Activated B cell treated with CpG ODN at 0.5 μM for 24 hours (primary cell): ENCODE results near the gene RAP1A. TPM values are rescaled to one million over a fixed set of nuclear protein-coding genes. Genes with fewer than 3 reads are reported as not detected.

Experiments used
- ATAC-seq: fragments of 200-7000 bp; cut with Tn5 transposase; one replicate; pipeline ENCODE4 v1.10.0; 2021; ENCODE audit warnings: low read depth, mild to moderate bottlenecking, moderate library complexity
- CTCF ChIA-PET: fragments of 350-600 bp; sonication (Branson Sonifier 250); formaldehyde crosslinking; loops from one replicate; lab custom pipeline; 2021; ENCODE audit warnings: antibody characterized with exemption; lab: Charles Lee
- POLR2A ChIA-PET: fragments of 350-600 bp; sonication (Branson Sonifier 250); formaldehyde crosslinking; loops from one replicate; lab custom pipeline; 2021; ENCODE audit warnings: antibody characterized with exemption; lab: Charles Lee
- DNase-seq: peaks from one replicate; pipeline ENCODE4 v3.0.0; 2022
- H3K27ac Mint-ChIP-seq: one replicate; pipeline ENCODE4 v1.8.0; 2020; ENCODE audit warnings: mixed read lengths
- H3K27me3 Mint-ChIP-seq: one replicate; pipeline ENCODE4 v1.8.0; 2021; ENCODE audit warnings: mixed read lengths
- H3K36me3 Mint-ChIP-seq: one replicate; pipeline ENCODE4 v1.8.0; 2021; ENCODE audit warnings: low read depth, mixed read lengths
- H3K4me1 Mint-ChIP-seq: one replicate; pipeline ENCODE4 v1.8.0; 2021; ENCODE audit warnings: mixed read lengths
- H3K4me3 Mint-ChIP-seq: one replicate; pipeline ENCODE4 v1.8.0; 2020; ENCODE audit warnings: mild to moderate bottlenecking, mixed read lengths
- H3K9me3 Mint-ChIP-seq: one replicate; pipeline ENCODE4 v1.8.0; 2020; ENCODE audit warnings: mixed read lengths
- CTCF ChIP-seq: fragments of 200-600 bp; IDR thresholded peaks from one replicate; pipeline ENCODE4 v1.8.0; 2022; ENCODE audit warnings: antibody characterized with exemption, mild to moderate bottlenecking
- intact Hi-C: fragments of 100-400 bp; cut with micrococcal nuclease; formaldehyde crosslinking; loops from one replicate; pipeline ENCODE4 v1.15.1; 2024
- total RNA-seq: library from RNA; stranded (reverse); gene quantifications from 2 replicates; pipeline ENCODE4 v1.2.3, GENCODE V29; 2022

RAP1A gene
- total RNA-seq = 92.4 and 93.8 TPM in 2 replicates

- peak within 1 kb of the TSS; percentile 93 for H3K27ac Mint-ChIP-seq
- intact Hi-C loops = loop anchor here (1.0 to 10.0 kb wide), 8 partner anchors 8 to 745 kb away; partner anchors contain the start of gene CD53
- ChIA-PET POLR2A (interaction anchor here (0.6 to 7.1 kb wide), 21 partner anchors 9 to 656 kb away, joined by 3 to 159 read pairs (median 5); partner anchors contain the start of gene LRIF1), CTCF (interaction anchor here (1.1 to 4.1 kb wide), 4 partner anchors 14 to 112 kb away, joined by 3 to 21 read pairs (median 3); no protein-coding TSS in a partner anchor)
- TF ChIP-seq CTCF = no peak
- no peaks in the 10 kb centered on the region for H3K27me3 Mint-ChIP-seq
- peak; percentile 77 for ATAC-seq
- H3K9me3 Mint-ChIP-seq = no peaks in the 10 kb centered on the region
- H3K36me3 Mint-ChIP-seq = peaks cover 16% of the 10 kb centered on the region
- peak; percentile 88 for DNase-seq
- peak within 1 kb of the TSS; percentile 95 for H3K4me3 Mint-ChIP-seq
- H3K4me1 Mint-ChIP-seq = peaks cover 82% of the 10 kb centered on the region
Observed at GRCh38 chr1:111619635-111620440, at the start of gene RAP1A. TSS of gene RAP1A (plus strand) at chr1:111619789. CDS start at chr1:111691361, 71,572 bp downstream.

- ATAC-seq = peak; percentile 49
- no peak overlapping the region for H3K4me3 Mint-ChIP-seq
Observed at GRCh38 chr1:111569913-111570312, 49.7 kb upstream of the RAP1A start.

GRCh38 chr1:111570781-111571181, 48.8 kb upstream of the RAP1A start:
- DNase-seq = peak; percentile 19
- no peak overlapping the region for H3K27ac Mint-ChIP-seq
- CTCF ChIA-PET = interaction anchor here (0.8 to 1.9 kb wide), 5 partner anchors 12 to 54 kb away, joined by 3 to 8 read pairs (median 4); no protein-coding TSS in a partner anchor
- no peak overlapping the region for H3K4me3 Mint-ChIP-seq
- no peaks in the 10 kb centered on the region for H3K27me3 Mint-ChIP-seq
- TF ChIP-seq CTCF = no peak
- ATAC-seq = peak; percentile 71
- H3K36me3 Mint-ChIP-seq = no peaks in the 10 kb centered on the region
- intact Hi-C loops = loop anchor here (1.0 to 5.0 kb wide), 3 partner anchors 23 to 86 kb away; no protein-coding TSS in a partner anchor
- peaks cover 16% of the 10 kb centered on the region for H3K4me1 Mint-ChIP-seq
- POLR2A ChIA-PET = interaction anchor here (1.1 kb wide), 1 partner anchor 49 kb away, joined by 3 read pairs; no protein-coding TSS in a partner anchor
- H3K9me3 Mint-ChIP-seq = no peaks in the 10 kb centered on the region

More at GRCh38 chr1:111569913-111570312, 49.7 kb upstream of the RAP1A start:
- POLR2A ChIA-PET = interaction anchor here (0.7 kb wide), 1 partner anchor 225 kb away, joined by 6 read pairs; no protein-coding TSS in a partner anchor
- no peak for DNase-seq
- Mint-ChIP-seq H3K27me3 (no peaks in the 10 kb centered on the region), H3K9me3 (no peaks in the 10 kb centered on the region), H3K4me1 (peaks cover 16% of the 10 kb centered on the region), H3K27ac (no peak overlapping the region), H3K36me3 (no peaks in the 10 kb centered on the region)
- CTCF ChIA-PET = no interaction called here
- no peak for TF ChIP-seq CTCF
- intact Hi-C loops = loop anchor here (1.0 to 5.0 kb wide), 4 partner anchors 23 to 127 kb away; no protein-coding TSS in a partner anchor

GRCh38 chr1:111571239-111571638, 48.4 kb upstream of the RAP1A start:
- DNase-seq (no peak), ATAC-seq (no peak)
- H3K4me1 Mint-ChIP-seq = peaks cover 16% of the 10 kb centered on the region
- ChIA-PET CTCF (interaction anchor here (0.8 to 1.9 kb wide), 6 partner anchors 12 to 53 kb away, joined by 3 to 8 read pairs (median 4); no protein-coding TSS in a partner anchor), POLR2A (interaction anchor here (1.1 kb wide), 2 partner anchors 49 to 174 kb away, joined by 3 read pairs; no protein-coding TSS in a partner anchor)
- no peak overlapping the region for H3K4me3 Mint-ChIP-seq
- H3K9me3 Mint-ChIP-seq = no peaks in the 10 kb centered on the region
- TF ChIP-seq CTCF = no peak
- no peak overlapping the region for H3K27ac Mint-ChIP-seq
- no peaks in the 10 kb centered on the region for H3K36me3 Mint-ChIP-seq
- H3K27me3 Mint-ChIP-seq = no peaks in the 10 kb centered on the region
- intact Hi-C loops = loop anchor here (5.0 kb wide), 1 partner anchor 39 kb away; no protein-coding TSS in a partner anchor
